Mammary microvascular endothelial cell (primary cell): ENCODE measurements around the gene DOC2A. TPM values are rescaled to one million over a fixed set of nuclear protein-coding genes. Genes with fewer than 3 reads are reported as not detected.

Source experiments
- total RNA-seq: library from RNA; depleted of rRNA; stranded (reverse); fragments of >200 nt; gene quantifications from 2 replicates; pipeline ENCODE4 v1.2.3, GENCODE V29; 2015

DOC2A gene
- total RNA-seq, result 0.39 TPM in 1 of 2 replicates, not detected in the other

GRCh38 chr16:30010844-30011713 is at the start of gene DOC2A:
Gene DOC2A (minus strand): TSS chr16:30011027. CDS start chr16:30010222, 805 bp downstream.

GRCh38 chr16:30030841-30031413 is 20.1 kb upstream of the DOC2A start, which contains the start of gene TLCD3B:
Gene TLCD3B (minus strand): TSS chr16:30031271. CDS start chr16:30030527, 744 bp downstream.

GRCh38 chr16:30022887-30023286 is 12.1 kb upstream of the DOC2A start, which contains the start of gene C16orf92:
Gene C16orf92 (plus strand): TSS chr16:30023198. CDS start chr16:30023341, 143 bp downstream.

GRCh38 chr16:29995911-29996765 is 14.7 kb downstream of the DOC2A start, which contains the start of gene INO80E:
Gene INO80E (plus strand): TSS chr16:29996241. CDS start chr16:29996311, 70 bp downstream.

GRCh38 chr16:29995324-29995910 is 15.4 kb downstream of the DOC2A start, which contains the start of gene HIRIP3:
Gene HIRIP3 (minus strand): TSS chr16:29995617. CDS start chr16:29995605, 12 bp downstream.

GRCh38 chr16:29973384-29974246 is 37.2 kb downstream of the DOC2A start, which contains the start of gene TAOK2:
Gene TAOK2 (plus strand): TSS chr16:29973868. CDS start chr16:29977773, 3,905 bp downstream.

GRCh38 chr16:29961479-29962343 is 49.1 kb downstream of the DOC2A start, which contains the start of gene TMEM219:
Gene TMEM219 (plus strand): TSS chr16:29962079. CDS start chr16:29963144, 1,065 bp downstream.

Other genes starting within 250 kb of the DOC2A start
- gene ZG16, start 232.8 kb downstream of the DOC2A start, total RNA-seq, result not detected in 2 replicates
- 67.1 and 77.1 TPM in 2 replicates for gene KIF22, start 220.3 kb downstream of the DOC2A start, total RNA-seq
- gene MAZ, start 204.5 kb downstream of the DOC2A start, total RNA-seq, result 138 and 171 TPM in 2 replicates
- gene PRRT2, start 198.8 kb downstream of the DOC2A start, total RNA-seq, result not detected in 2 replicates
- gene PAGR1, start 194.9 kb downstream of the DOC2A start, total RNA-seq, result 34.6 and 37.6 TPM in 2 replicates
- gene MVP, start 190.6 kb downstream of the DOC2A start, total RNA-seq, result 320 and 330 TPM in 2 replicates
- 78.5 and 87.1 TPM in 2 replicates for gene CDIPT, start 147.8 kb downstream of the DOC2A start, total RNA-seq
- gene SEZ6L2, start 111.5 kb downstream of the DOC2A start, total RNA-seq, result 0.27 and 0.74 TPM in 2 replicates
- 0.07 and 0.34 TPM in 2 replicates for gene ASPHD1, start 110.5 kb downstream of the DOC2A start, total RNA-seq
- gene KCTD13, start 84.8 kb downstream of the DOC2A start, total RNA-seq, result 6.9 and 10.1 TPM in 2 replicates
- gene TMEM219, start 48.9 kb downstream of the DOC2A start, total RNA-seq, result 145 and 159 TPM in 2 replicates
- gene TAOK2, start 37.2 kb downstream of the DOC2A start, total RNA-seq, result 72.7 and 73.7 TPM in 2 replicates
- gene HIRIP3, start 15.4 kb downstream of the DOC2A start, total RNA-seq, result 12.1 and 19.0 TPM in 2 replicates
- 86.9 and 128 TPM in 2 replicates for gene INO80E, start 14.8 kb downstream of the DOC2A start, total RNA-seq
- not detected in 2 replicates for gene C16orf92, start 12.2 kb upstream of the DOC2A start, total RNA-seq
- gene TLCD3B, start 20.2 kb upstream of the DOC2A start, total RNA-seq, result 0.34 TPM in 1 of 2 replicates, not detected in the other
- 1,206 and 1,287 TPM in 2 replicates for gene ALDOA, start 54.7 kb upstream of the DOC2A start, total RNA-seq
- gene PPP4C, start 65.0 kb upstream of the DOC2A start, total RNA-seq, result 120 and 147 TPM in 2 replicates
- gene TBX6, start 80.9 kb upstream of the DOC2A start, total RNA-seq, result 0.10 TPM in 1 of 2 replicates, not detected in the other
- gene YPEL3, start 85.2 kb upstream of the DOC2A start, total RNA-seq, result 17.7 and 21.3 TPM in 2 replicates
- gene GDPD3, start 102.5 kb upstream of the DOC2A start, total RNA-seq, result 0.49 and 0.80 TPM in 2 replicates
- 127 and 147 TPM in 2 replicates for gene MAPK3, start 112.2 kb upstream of the DOC2A start, total RNA-seq
- gene CORO1A, start 172.6 kb upstream of the DOC2A start, total RNA-seq, result 4.5 and 7.1 TPM in 2 replicates
- 512 and 763 TPM in 2 replicates for gene BOLA2B, start 182.6 kb upstream of the DOC2A start, total RNA-seq
- gene SLX1A, start 182.8 kb upstream of the DOC2A start, total RNA-seq, result 31.9 and 47.6 TPM in 2 replicates
- gene SULT1A3, start 188.2 kb upstream of the DOC2A start, total RNA-seq, result 9.0 and 26.8 TPM in 2 replicates
- gene NPIPB13, start 237.5 kb upstream of the DOC2A start, total RNA-seq, result 0.10 and 0.27 TPM in 2 replicates